NCI-H1105 treated with DMSO at 0.1 percent for 48 hours (cell line): Measurements from ENCODE around the gene NALCN.
"Not testable (repeated sequence)": the region's sequence is repeated elsewhere in the genome, so short reads cannot be mapped to it uniquely, and the experiment has no call there.

ENCODE experiments used
- DNase-seq: peaks from one replicate; lab custom pipeline; 2025; lab: John Stamatoyannopoulos, UW

The NALCN gene

GRCh38 chr13:101341464-101341863, 74.8 kb downstream of the NALCN start:
- no peak for DNase-seq

- no peak for DNase-seq
Measured at GRCh38 chr13:101339202-101339601, 77.1 kb downstream of the NALCN start.

- DNase-seq = no peak
Measured at GRCh38 chr13:101332583-101332982, 83.7 kb downstream of the NALCN start.

GRCh38 chr13:101331731-101332130, 84.6 kb downstream of the NALCN start:
- DNase-seq = no peak

GRCh38 chr13:101327871-101328270, 88.4 kb downstream of the NALCN start:
- no peak for DNase-seq

- DNase-seq = no peak
Measured at GRCh38 chr13:101326710-101327109, 89.6 kb downstream of the NALCN start.

- peak; percentile 72 for DNase-seq
Measured at GRCh38 chr13:101325423-101325822, 90.9 kb downstream of the NALCN start.

- DNase-seq = no peak
Measured at GRCh38 chr13:101323601-101324000, 92.7 kb downstream of the NALCN start.

GRCh38 chr13:101317986-101318523, 98.3 kb downstream of the NALCN start:
- DNase-seq = no peak

GRCh38 chr13:101313479-101313878, 102.8 kb downstream of the NALCN start:
- not testable (repeated sequence) for DNase-seq

- DNase-seq = no peak
Measured at GRCh38 chr13:101309014-101309619, 107.2 kb downstream of the NALCN start.

- no peak for DNase-seq
Measured at GRCh38 chr13:101308247-101309013, 107.9 kb downstream of the NALCN start.

- DNase-seq = no peak
Measured at GRCh38 chr13:101307181-101307701, 109.1 kb downstream of the NALCN start.

GRCh38 chr13:101306773-101307172, 109.5 kb downstream of the NALCN start:
- no peak for DNase-seq

- no peak for DNase-seq
Measured at GRCh38 chr13:101305981-101306411, 110.3 kb downstream of the NALCN start.

GRCh38 chr13:101303521-101303920, 112.8 kb downstream of the NALCN start:
- no peak for DNase-seq

GRCh38 chr13:101301053-101301452, 115.3 kb downstream of the NALCN start:
- no peak for DNase-seq

- DNase-seq = no peak
Measured at GRCh38 chr13:101300531-101300930, 115.8 kb downstream of the NALCN start.

- DNase-seq = no peak
Measured at GRCh38 chr13:101298517-101298916, 117.8 kb downstream of the NALCN start.

- DNase-seq = no peak
Measured at GRCh38 chr13:101297794-101298193, 118.5 kb downstream of the NALCN start.

- DNase-seq = no peak
Measured at GRCh38 chr13:101292711-101293110, 123.6 kb downstream of the NALCN start.

- no peak for DNase-seq
Measured at GRCh38 chr13:101291646-101292515, 124.4 kb downstream of the NALCN start.
